T1000 (cell line): ENCODE results near the gene NKX2-2.

ENCODE experiments used
- DNase-seq: peaks from one replicate; lab custom pipeline; 2025; ENCODE audit warnings: mixed read lengths; lab: John Stamatoyannopoulos, UW

Gene NKX2-2

DNA sequence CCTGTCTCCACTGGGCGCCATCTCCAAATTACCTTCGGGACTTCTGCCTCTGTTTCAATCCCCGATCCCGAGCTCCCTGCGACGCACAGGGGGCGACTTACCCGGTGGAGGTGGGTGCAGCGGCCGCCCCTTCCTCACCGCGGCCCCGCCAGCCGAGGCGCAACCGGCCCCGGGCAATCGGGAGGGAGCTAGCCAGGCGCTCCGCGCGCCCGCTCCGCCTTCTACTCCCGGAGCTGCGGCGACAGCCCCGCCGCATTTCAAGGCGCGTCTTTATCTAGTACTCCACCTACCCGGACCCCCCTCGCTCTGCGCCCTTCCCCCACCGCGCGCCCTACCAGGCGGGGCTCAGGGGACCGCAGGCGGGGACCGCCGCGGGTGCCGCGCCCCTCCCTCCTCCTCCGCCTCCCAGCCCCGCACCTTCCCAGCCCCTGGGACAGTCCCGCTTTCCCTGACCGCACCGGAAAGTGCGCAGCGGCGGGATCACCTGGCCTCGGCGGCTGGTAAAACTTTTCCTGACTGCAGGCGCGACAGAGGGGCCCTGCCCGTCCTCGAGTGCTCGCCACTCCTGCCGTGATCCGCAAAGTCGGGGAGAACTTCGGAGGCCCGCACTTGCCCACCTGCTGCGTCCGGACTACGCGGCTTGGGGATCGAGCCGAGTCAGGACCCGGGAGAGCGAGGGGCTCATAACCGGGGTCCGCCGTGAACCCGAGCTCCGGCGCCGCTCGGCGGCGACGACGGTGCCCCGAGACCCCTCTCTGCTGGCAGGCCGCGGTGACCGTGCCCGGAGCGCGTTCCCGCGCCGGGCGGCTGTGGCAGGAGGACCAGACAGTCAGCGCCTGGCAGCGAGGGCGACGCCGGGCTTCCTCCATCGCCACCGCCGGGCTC is 8.0 kb upstream of the NKX2-2 start:
- no peak for DNase-seq

DNA sequence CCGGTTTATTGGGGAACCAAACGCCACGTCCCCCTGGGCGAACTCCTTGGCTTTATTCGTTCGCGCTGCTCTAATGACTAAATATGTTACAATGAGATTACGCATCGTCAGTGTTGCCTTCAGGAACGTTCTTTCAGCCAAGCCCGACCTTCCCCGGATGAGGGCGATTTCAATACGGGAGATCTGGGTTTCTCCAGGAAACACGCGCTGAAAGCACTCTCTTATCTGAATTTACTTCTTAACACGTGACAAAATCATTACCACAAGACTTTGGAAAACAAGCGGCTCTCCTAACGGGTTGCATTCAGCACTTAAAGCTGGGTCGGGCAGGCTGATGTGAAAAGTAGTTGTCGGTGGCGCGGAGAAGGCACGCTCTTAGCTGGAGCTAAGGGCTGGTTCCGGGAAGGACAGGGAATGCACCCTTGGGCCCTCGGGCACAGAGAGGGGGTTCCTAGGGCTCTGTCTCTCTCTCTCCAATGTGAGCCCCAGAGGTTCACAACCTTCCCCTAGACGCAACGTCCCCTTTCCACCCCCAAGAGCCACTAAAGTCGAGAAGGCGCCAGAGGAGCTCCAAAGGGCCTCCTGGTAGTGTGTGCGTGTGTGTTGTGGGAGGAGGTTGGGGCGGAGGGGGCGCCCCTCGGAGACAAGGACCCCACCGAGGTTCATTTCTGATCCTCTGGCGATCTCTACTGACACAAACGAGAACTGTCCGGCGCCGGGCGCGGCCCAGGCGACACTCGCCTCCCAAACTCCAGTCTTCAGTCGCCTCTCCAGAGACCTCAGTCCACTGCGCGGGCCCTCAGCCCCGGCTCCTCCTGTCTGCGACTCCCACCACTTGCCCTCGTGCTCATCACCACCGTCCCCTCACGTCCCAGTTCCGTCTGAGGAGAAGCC is 7.1 kb upstream of the NKX2-2 start:
- DNase-seq, result no peak

DNA sequence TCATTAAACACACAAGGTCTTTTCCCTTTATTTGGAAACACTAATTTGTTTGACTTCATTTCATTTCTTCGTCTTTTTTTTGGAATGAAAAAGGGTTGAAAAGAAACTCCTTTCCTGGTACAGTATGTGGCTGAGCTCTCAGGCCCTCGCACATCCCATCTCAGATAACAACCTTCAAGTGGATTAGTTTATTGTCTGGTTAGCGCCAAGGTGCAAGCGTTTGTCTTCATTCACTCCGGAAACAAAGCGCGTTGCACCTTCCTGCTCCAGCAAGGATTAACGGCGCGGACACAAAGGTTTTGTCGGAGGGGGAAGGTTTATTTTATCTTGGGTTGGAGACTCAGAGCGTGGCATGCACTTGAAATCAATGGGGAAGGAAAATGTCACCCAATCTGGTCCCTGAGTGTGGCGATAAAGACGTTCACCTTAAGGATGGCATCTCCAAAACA is 5.3 kb upstream of the NKX2-2 start:
- no peak for DNase-seq

DNA sequence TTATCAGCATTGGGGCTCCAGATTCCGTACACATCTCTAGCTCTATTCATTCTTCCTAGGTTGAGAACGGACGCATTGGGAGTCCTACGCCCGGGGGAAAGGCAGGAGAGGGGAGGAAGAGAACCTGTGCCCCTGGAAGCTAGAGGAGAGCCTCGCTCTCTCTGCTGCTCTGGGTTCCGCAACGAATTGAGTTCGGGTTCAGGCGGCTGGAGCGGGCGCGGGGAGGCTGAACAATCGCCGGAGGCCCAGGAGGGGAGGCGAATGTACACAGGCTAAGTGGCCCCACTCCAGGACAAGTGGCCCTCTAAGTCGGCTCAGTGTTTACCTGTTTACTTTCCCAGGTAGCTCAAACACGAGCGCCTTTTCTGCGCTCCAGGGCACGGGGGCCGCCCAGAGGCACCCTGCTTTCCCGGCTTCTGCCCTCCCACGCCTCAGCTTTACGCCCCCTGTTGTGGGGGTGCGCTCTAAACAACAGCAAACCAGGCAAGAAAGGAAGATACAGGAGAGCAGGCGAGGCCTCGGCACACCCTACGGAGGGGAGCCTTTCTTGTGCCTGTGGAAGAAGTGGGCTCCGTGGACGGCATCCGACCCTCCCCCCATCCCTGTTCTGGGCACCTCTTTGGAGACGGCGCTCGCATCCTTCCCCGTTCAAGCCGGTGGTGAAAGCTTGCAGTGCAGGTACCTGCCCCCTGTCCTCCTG is 4.6 kb upstream of the NKX2-2 start:
- no peak for DNase-seq

DNA sequence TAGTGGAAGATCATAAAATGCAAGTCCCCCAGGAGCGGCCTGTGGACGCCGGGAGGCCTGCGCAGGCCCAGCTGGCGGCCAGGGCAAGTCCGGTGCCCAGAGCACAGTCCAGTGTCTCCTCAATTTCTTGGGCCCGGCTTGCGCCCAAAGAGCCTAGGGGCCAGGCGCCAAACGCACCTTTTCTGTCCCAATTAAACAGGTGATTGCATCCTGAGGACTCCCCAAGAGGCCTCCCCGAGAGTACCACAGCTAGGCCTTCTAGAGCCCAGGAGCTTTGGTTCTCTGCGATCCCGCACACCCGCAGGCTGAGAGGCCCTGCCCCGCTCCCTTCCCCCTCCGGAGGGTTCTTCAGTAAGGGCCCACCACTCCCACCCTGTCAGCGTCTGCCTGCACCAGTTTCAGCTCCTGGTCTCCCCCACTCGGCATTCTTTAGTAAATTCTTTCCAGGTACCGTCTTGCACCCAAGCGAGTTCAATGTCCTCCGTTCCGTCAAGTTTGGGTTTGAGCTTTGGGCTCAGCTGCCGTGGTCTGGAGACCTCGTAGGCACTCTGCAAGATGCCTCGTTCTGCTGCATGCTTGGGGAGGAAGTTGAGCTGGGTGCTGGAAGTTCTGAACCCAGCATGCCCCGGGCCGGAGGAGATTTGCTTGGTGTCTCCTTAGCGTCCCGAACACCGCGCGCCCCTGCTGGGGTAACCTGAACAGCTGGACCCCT is 3.9 kb upstream of the NKX2-2 start:
- no peak for DNase-seq

DNA sequence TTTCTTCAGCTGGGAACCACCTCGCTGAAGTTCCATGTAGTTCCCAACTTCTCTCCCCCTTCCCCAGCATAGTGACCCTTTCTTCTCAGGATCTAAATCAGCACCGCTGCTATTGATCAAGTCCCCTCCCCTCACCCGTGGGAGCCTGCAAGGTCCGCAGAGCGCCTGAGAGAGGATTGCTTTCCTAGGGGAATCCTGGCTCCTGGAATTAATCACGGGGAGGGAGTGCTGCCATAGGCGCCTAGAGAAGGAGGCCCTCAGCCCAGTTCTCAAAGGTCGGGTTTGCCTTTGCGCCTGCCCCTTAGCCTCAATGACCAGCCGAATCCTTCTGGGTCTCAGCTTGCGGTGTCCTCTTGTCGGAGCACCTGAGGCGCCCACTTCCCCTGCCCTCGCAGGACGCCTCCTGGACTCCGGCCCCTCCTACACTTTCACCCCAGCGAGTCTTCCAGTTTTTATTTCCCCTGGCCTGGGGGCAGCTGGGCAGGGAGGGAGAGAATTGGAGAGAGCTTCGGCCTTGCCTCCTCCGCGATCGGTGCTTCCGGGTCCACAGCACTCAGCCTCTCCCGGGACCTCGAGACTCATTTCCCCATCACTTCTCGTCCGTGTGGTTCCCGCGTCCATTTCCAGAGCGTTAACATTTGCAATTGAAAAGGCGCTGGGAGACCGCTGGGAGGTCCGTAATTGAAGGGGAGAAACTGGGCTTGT is 3.1 kb upstream of the NKX2-2 start:
- DNase-seq, result no peak

DNA sequence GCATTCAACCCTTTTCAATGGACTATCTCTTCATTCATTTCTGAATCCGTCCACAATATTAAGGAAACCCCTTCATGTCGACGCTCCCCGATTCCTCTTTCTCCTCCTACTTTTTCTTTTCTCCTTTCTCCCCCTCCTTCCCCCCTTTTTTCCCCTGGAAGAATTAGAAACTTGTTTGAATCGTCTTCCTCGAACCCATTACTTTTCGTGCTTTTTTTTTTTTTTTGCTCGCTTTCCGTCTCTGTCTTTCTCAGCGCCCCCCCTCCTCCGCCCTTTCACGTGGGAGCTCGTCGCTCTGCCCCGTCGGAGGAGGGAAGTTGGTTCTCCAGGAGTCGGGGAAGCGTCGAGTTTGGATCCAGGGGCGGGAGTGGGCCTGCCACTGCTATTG is 2.3 kb upstream of the NKX2-2 start:
- DNase-seq, result no peak

DNA sequence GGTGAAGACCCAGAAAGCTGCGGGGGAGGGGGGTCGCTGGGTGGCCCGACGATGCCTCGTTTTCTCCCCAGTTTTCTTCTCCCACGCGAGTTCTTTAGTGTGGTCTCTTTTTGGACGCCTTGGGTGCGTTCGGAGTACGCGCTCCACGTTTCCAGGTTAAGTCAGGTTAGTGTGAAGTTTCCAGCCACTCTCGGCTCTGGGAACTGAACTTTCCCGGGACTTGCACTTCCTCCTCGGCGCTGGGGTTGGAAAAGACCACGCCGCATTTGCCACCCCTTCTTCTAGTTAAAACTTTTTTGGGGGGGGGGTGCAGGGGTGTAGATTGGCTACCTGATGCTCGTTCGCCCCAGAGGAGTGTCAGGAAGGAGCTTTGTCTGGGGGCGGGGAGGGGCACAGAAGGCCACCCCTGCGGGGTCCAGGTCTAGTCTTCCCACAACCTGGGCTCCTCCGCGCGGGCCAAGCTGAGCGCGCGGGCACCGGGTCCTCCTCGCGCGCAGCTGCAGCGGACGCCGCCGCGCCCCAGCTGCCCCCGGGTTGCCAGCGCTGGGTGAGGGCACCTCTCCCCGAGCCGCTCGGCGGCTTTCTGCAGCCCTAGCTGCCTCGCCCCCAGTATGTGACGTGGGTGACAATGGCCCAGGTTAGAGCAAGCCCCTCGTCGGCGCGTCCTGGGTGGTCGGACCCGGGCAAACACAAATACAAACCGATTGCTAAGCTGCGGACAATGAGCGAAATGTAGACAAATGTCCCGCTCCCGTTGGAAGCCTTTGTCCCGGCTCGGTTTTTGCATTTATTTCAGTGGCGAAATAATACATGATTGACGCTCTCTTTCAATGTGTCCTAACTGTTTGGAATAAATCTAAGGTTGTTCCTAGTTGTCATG is 1.7 kb upstream of the NKX2-2 start:
- no peak for DNase-seq

DNA sequence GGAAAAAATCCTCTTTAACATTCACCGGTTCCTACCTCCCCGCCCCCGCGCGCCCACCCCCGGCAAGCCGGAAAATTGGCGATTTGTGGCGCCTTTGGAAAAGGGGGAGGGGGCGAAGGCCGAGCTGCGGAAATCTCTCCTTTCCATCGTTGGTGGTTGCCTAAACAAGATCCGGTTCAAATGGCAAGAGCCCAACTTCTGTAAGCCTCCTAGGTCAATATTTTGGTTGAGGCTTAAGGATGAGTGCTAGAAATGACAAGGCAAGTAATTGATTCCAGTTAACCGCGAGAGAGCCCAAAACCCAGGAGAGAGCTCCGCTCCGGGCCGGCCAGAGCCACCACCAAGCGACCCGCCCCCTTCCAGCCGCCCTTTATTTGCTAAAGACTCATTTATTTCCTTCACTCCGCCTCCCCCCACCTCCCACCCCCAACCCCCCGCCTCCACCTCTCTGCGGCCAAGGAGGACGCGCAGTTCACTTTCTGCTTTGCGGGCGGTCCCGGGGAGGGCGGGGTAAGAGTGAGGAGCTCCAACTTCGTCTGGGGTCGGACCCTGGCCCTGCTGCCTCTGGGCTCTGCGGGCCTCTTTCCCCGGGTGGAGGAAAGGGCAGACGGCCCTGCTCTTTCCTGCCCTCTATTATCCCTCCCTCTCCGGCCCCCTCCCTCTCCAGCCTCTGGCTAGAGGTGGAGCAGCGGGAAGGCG is 838 bp upstream of the NKX2-2 start:
- no peak for DNase-seq

DNA sequence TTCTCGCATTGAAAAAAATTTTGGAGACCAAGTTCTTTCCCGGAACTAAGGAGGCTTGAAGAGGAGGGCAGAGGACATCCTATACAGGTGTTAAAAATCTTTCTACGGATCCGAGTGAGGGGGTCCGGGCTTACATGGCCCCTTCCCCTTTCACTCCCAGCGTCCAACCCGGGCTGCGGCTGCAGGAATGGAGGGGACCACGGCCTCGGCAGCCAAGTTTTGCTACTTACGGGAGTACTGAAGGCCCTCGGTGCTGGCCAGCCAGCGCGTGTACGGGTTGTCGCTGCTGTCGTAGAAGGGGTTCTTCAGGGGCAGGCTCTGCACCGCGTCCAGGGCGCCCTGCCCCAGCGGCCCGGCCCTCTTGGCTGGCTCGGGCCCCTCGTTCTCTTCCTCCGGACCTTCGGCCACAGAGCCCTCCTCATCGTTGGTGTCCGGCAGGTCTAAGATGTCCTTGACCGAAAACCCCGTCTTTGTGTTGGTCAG is 642 bp downstream of the NKX2-2 start:
- no peak for DNase-seq

DNA sequence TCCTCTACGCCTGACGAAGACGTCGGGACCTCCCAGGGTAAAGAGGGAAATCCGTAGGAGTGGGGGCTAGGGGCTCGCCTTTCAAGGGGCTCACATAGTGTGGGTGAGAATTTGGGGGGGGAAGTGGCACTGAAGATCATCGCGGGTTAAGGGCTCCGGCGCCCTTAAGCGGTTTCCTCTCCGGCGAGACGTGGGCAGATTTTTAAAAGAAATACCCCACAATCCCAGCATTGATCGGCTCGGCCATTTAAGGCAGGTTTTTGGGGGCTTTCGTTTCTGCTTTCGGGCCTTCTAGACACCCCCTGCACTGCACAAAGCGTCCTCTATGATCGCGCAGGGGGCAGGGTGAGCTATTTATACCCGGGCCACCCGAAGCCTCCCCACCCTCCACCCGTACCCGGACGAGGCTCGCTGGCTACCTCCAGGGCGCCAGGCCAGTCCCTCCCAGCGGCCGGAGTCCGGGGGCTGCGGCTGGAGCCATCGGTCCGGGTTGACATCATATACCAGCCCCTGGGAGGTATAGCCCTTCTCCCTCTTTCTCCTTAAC is 1.2 kb downstream of the NKX2-2 start:
- DNase-seq, result no peak

DNA sequence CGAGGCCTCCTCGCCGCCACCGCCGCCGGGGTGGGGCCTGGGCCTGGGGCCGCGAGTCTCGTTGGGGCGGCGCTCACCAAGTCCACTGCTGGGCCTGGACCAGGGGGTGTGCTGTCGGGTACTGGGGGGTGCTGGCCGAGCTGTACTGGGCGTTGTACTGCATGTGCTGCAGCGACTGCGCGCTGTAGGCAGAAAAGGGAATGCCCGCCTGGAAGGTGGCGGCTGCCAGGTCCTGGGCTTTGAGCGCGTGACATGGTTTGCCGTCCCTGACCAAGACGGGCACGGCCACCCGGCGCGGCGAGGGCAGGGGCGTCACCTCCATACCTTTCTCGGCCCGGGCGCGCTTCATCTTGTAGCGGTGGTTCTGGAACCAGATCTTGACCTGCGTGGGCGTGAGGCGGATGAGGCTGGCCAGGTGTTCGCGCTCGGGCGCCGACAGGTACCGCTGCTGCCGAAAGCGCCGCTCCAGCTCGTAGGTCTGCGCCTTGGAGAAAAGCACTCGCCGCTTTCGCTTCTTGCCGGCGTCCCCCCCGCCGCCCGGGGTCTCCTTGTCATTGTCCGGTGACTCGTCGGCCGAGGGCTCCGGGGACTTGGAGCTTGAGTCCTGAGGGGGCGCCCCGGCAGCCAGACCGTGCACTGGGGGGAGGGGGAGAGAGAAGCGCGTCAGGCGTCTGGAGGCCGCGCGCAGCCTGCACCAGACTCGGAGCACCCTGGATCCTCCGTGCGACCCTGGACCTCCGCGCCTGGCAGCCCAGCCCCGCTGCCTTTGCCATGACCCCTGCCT is 1.8 kb downstream of the NKX2-2 start:
- no peak for DNase-seq

DNA sequence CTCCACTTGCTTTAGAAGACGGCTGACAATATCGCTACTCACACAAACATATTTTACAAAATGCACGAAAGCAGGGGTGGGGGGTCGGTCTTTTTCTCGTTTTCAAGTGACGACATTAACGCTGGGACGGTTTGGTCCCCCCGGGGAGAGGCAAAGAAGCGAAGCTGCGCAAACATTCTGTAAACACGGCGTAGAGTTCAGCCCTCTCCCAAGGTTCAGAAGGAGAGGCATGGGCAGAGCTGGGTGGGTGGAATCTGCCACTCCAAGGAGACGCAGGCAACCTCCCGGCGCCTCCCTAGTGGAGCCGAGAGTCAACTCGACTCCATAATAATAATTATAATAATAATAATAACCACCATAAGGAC is 2.4 kb downstream of the NKX2-2 start:
- DNase-seq, result no peak

DNA sequence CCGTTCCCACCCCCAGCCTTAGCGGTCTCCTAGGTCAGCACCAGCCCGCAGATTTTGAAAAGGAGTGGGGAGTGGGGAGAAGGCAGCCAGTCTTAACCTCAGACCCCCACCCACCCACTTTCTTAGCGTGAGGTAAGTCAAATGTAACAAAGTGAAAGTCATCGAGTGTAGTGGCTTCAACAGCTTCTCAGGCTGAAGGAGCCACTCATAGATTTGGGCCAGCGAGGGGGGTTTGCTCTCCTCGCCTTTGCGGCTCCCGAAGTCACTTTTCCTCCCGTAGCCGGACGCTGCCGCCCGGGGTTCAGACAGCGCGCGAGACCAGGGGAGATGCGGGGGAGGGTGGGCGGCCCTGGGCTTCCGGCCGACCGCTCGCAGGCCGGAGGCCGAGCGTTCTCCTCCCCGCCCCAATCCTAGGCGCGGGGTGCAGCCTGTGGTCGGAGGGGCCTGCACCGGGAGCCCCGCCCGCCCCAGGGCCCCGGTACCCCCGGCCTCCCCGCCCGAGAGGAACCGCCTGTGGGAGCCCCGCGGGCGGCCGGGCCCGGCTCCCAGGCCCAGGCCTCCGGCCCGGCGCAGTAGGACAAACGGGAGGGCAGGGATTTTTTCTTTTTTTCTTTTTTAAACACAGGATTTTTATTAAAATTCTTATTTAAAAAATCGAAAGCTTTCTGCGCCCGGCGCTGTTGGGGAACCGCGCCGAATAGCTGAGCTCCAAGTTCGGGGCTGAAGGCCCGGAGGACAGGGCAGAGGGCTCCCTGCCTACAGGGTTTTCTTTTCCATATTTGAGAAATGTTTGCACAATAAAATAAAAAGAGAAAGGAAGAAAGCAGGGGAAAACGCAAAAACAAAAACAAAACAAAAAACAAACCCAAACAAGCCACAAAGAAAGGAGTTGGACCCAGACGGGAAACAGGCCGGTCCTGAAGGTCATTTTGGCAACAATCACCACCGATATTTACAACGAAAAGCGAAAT is 3.2 kb downstream of the NKX2-2 start:
- DNase-seq, result no peak

DNA sequence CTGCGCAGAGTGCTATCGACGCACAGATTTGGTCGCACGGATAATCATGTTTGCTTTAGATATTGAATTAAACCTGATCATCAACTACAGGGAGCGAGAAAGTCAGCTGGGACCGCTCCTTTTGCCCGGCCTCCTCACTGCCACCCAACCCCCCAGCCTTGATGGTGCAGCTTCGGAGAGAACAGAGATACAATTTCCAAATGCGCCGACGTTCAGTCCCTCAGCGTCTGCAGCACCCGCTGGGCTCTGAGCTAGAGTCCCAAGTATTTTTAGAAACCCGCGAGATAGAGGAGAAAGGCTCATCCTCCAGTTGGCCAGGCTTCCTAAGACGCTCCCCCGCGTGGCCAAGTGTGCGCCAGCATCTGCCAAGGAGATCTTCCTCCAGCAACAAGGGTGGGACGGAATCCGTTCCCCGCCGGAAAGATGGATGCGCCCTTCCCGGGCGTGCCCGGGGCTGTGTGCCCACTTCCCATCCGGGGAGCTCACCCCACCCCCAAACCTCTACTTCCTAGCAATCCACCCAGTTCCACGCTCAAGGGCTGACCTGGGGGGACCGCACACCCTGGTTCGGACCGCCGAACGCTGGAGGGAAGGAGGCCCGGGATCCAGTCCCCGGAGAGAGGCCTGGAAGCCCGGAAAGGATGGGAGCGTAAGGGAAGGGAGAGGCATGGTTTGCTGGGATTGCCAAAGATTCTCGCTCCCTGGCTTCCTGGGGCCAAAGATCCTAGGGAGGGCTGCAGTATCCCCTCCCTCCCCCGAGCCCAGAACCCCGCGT is 4.1 kb downstream of the NKX2-2 start:
- no peak for DNase-seq

DNA sequence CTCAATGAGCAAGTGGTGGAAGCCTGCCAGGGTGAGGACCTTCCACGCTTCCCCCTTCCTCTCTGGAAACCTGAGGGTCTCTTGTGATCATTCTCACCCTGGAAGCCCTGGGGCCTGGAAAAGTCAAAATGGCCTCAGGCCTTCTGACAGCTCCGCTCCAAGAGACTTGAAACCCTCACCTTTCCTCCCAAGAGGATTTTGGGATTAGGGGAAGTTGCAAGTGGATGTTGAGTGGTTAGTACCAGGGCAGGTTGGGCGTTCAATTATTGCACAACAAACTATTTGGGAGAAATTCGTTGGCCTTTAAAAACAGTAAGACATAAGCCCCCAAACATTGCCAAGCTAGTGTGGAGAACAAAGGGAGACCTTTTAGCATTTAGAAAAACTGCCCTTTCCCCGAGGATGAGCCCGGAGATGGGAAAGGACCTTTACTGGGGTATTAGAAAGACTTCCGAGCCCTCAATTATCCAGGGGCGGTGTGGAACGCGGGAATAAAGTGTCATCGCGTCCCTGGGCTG is 4.7 kb downstream of the NKX2-2 start:
- no peak for DNase-seq
